GM18499 (cell line): ENCODE data around the gene SAPCD1.
"Not testable (repeated sequence)": the region's sequence is repeated elsewhere in the genome, so short reads cannot be mapped to it uniquely, and the experiment has no call there.

Experiments
- ATAC-seq: cut with Tn5 transposase; IDR thresholded peaks from one replicate; pipeline ENCODE4 v1.9.1; 2021; ENCODE audit warnings: moderate number of reproducible peaks; ENCODE audit not compliant: insufficient read depth, unreplicated experiment

Gene SAPCD1

GRCh38 chr6:31794866-31795615, 32.6 kb downstream of the SAPCD1 start:
- no peak for ATAC-seq

DNA sequence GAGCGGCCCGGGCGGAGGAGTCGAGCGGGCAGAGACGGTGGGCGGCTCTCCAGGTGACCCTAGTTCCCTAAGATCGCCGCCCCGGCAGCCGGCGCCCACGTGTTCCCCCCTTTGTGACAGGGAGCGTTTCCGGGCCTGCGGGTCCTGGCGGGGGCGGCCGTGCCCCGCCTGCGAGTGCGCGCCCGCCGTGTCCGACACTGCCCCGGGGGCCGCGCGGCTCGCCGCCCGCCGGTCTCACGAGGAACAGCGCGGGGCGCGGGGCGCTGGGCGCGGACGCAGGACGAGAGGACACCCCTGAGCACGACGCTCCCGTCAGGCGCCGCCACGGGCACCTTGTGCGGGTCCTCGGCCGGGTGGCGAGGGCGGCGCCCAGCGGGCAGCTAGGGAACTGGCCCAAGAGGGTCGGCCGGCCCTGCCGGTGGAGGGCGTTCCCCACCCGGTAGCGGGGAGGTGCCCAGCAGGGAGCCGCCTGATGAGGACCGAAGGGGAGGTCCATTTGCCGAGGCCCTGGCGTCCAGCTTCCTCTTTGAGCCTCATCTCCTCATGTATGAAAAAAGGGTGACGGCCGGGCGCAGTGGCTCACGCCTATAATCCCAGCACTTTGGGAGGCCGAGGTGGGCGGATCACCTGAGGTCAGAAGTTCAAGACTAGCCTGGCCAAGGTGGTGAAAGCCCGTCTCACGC, 33.3 kb downstream of the SAPCD1 start, which contains the start of gene VARS1:
TSS of gene VARS1 (minus strand) at position 137 of the 683 bp plus-strand sequence. CDS start 535 bp downstream, outside the sequence.
- ATAC-seq, result no peak

DNA sequence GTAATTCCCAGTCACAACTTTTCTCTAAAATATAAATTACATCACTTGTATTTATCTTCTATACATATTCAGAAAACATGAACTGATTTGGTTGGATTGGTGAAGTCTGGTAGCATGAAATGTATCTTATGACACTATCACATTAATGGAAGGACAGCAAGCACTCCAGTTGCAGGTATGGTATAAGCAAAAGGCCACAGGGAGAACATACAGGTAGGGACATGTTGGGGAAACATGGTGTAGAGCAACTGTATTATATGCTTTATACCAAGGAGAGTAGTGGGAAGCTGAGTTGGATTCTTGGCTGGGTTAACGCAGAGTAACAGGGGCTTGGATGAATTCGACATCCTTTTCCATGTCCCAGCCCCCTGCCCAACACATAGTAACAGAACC, 34.5 kb downstream of the SAPCD1 start:
- ATAC-seq, result no peak

DNA sequence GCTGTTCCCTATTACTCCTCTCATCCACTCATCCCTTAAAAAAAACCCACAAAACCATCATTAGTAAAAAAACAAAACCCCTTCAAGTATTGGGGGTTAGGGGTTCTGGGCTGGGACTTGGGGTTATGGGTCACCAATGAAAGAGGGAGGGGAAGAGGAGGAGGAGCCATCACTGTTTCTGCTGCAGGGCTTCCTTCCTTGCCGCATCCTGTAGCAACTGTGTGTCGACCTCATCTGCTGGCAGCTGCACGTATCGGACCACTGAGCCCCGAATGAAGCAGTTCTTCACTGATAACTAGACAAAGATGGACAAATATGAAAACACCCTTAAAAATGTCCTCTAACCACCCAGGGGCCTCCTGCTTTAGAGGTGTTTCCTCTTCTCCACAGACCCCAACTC, 35.1 kb downstream of the SAPCD1 start:
- ATAC-seq, result no peak

GRCh38 chr6:31799781-31800180, 37.3 kb downstream of the SAPCD1 start:
- no peak for ATAC-seq

DNA sequence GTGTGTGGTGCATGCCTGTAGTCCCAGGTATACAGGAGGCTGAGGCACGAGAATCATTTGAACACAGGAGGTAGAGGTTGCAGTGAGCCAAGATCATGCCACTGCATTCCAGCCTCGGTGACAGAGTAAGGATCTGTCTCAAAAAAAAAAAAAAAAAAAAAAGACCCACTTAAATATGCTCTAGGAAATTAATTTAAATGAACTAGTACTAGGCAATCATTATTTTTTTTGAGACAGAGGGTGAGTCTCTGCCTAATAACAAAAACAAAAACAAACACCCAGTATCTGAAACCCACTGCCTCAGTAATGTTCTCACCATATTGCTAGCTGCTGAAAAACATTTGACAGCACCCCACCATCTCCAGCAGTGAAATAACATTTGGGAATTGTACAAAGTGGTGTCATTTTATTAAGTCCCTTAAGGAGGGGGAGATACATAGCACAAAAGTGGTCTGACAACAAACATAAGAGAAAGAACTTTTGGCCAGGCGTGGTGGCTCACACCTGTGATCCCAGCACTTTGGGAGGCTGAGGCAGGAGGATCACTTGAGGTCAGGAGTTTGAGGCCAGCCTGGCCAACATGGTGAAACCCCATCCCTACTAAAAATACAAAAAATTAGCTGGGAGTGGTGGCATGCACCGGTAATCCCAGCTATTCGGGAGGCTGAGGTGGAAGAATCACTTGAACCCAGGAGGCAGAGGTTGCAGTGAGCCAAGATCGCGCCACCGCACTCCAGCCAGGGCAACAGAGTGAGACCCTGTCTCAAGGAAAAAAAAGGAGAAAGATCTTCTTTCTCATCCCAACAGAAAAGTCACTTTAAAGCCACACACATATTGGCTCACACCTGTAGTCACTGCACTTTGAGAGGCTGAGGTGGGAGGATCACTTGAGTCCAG, 38.8 kb downstream of the SAPCD1 start:
- not testable (repeated sequence) for ATAC-seq

- ATAC-seq, result peak; percentile 17
Observed at GRCh38 chr6:31805939-31806469, 43.5 kb downstream of the SAPCD1 start.

DNA sequence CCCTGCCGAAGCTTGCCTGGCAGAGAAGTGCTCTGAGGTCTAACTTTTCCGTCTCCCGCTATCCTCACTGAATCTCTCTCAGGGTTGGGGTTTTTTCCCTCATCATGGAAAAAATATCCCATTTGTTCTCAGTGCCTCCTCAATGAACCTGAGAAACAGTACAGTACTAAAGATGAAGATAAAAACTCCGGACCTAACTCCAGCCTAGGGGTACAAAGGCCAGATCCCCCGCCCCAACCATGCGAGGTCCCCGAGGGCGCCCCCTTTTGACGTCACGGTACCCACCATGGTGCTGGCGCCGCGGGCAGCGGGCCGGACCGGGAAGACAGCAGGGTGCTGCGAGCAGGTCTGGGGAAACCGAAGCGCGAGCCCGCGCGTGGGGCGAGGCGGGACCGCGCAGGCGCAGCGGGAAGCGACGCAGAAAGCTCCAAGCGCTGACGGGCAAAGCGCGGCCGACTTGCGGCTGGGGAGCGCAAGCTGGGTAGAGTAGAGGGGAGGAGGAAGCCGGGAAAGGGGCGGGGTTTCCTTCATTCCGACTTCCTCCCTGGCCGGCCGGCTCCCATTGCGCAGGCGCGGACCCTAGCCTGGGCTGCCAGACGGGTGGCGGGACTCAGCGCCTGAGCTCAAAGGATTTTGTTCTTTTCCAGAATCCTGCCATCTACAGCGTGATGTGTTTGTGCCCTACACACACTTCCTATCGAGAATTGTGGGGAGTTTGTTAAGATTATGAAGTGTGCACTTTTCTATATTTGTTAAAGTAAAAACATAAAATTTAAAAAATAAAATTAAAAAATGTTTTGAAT, 44.2 kb downstream of the SAPCD1 start, which contains the start of gene LSM2:
TSS of gene LSM2 (minus strand) at position 497 of the 803 bp plus-strand sequence. CDS start at position 288, 209 bp downstream.
- peak; percentile 56 for ATAC-seq

GRCh38 chr6:31808599-31808998, 46.1 kb downstream of the SAPCD1 start:
- ATAC-seq, result not testable (repeated sequence)

GRCh38 chr6:31811645-31812044, 49.2 kb downstream of the SAPCD1 start:
- ATAC-seq, result no peak

GRCh38 chr6:31813465-31813849, 51.0 kb downstream of the SAPCD1 start:
- no peak for ATAC-seq
